ENCODE results near the gene ANO3. TPM values are rescaled to one million over a fixed set of nuclear protein-coding genes. Genes with fewer than 3 reads are reported as not detected.

The ANO3 gene
- polyA plus RNA-seq, 3 donors: not detected

DNA sequence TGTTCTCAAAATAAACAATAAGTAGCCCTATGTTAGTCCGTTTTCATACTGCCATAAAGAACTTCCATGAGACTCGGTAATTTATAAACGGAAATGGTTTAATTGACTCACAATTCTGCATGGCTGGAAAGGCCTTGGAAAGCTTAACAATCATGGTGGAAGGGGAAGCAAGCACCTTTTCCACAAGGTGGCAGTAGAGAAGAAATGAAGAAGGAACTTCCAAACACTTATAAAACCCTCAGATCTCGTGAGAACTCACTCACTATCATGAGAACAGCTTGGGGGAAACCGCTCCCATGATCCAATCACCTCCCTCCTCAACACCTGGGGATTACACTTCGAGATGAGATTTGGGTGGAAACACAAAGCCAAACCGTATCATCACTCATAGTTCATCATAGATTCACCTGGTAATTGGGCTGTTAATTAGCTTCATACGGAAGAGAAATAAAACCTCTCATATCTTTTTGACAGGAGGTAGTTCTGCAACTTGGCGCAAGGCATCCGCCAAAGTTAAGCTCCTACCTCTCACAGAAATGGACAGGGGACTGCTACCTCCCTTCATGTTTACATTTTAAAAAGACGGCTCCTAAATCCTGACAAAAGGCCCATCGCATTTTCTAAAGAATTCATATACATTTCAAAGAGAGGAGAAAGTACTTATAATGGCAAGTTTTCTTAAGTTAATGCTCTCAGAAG is 191.1 kb downstream of the ANO3 start:
- WGBS (ENCODE audit: insufficient coverage): 83% methylated on average over 2 of the region's 12 CpGs
- Histone ChIP-seq H3K4me1 (ENCODE audit: control insufficient read depth in 1 of 2, insufficient read depth in 2 of 2, low read length in 2 of 2) (no peaks in the 10 kb centered on the region), H3K4me2 (replicated peaks; ENCODE audit: extremely low read depth, low read length, poor library complexity, severe bottlenecking) (no peak overlapping the region), H3K9ac (ENCODE audit: insufficient read depth, low read length, poor library complexity, severe bottlenecking) (no peak overlapping the region), H4K20me1 (ENCODE audit: insufficient read depth, low read length) (no peaks in the 10 kb centered on the region), H2AFZ (ENCODE audit: insufficient read depth, low read depth, low read length, poor library complexity, severe bottlenecking) (no peak overlapping the region), H3K4me3 (replicated peaks in 1 of 3; ENCODE audit: low read depth in 2 of 3, low read length in 3 of 3) (no peak overlapping the region), H3K79me2 (ENCODE audit: insufficient read depth, low read length) (no peaks in the 10 kb centered on the region), H3K36me3 (replicated peaks in 1 of 2; ENCODE audit: control insufficient read depth in 1 of 2, insufficient read depth in 2 of 2, low read length in 2 of 2) (no peaks in the 10 kb centered on the region), H3K27ac (ENCODE audit: low read depth in 1 of 2, low read length in 2 of 2) (no peak overlapping the region), H3K27me3 (ENCODE audit: control insufficient read depth in 2 of 2, insufficient read depth in 2 of 2, low read length in 2 of 2) (no peaks in the 10 kb centered on the region), H3K9me3 (replicated peaks in 1 of 2; ENCODE audit: control insufficient read depth in 1 of 2, insufficient read depth in 1 of 2, low read length in 2 of 2) (no peaks in the 10 kb centered on the region)
- Mint-ChIP-seq H3K4me1 (no peaks in the 10 kb centered on the region), H3K27ac (no peak overlapping the region), H3K9me3 (no peaks in the 10 kb centered on the region), H3K36me3 (no peaks in the 10 kb centered on the region), H3K4me3 (no peak overlapping the region), H3K27me3 (ENCODE audit: low read depth in 3 of 3) (no peaks in the 10 kb centered on the region)
- intact Hi-C loops (cut with micrococcal nuclease): no loop called here
- no peak for TF ChIP-seq CTCF (IDR thresholded peaks at IDR 0.05)
- DNase-seq: no peak

GRCh38 chr11:26527685-26528084 is 195.8 kb downstream of the ANO3 start:
- Histone ChIP-seq H3K27ac (ENCODE audit: low read depth in 1 of 2, low read length in 2 of 2) (no peak overlapping the region), H3K27me3 (ENCODE audit: control insufficient read depth in 2 of 2, insufficient read depth in 2 of 2, low read length in 2 of 2) (no peaks in the 10 kb centered on the region), H3K9ac (ENCODE audit: insufficient read depth, low read length, poor library complexity, severe bottlenecking) (no peak overlapping the region), H2AFZ (ENCODE audit: insufficient read depth, low read depth, low read length, poor library complexity, severe bottlenecking) (no peak overlapping the region), H3K9me3 (replicated peaks in 1 of 2; ENCODE audit: control insufficient read depth in 1 of 2, insufficient read depth in 1 of 2, low read length in 2 of 2) (no peaks in the 10 kb centered on the region), H3K79me2 (ENCODE audit: insufficient read depth, low read length) (no peaks in the 10 kb centered on the region), H3K36me3 (replicated peaks in 1 of 2; ENCODE audit: control insufficient read depth in 1 of 2, insufficient read depth in 2 of 2, low read length in 2 of 2) (no peaks in the 10 kb centered on the region), H4K20me1 (ENCODE audit: insufficient read depth, low read length) (no peaks in the 10 kb centered on the region), H3K4me2 (replicated peaks; ENCODE audit: extremely low read depth, low read length, poor library complexity, severe bottlenecking) (no peak overlapping the region), H3K4me1 (ENCODE audit: control insufficient read depth in 1 of 2, insufficient read depth in 2 of 2, low read length in 2 of 2) (no peaks in the 10 kb centered on the region), H3K4me3 (replicated peaks in 1 of 3; ENCODE audit: low read depth in 2 of 3, low read length in 3 of 3) (no peak overlapping the region)
- intact Hi-C loops (cut with micrococcal nuclease): no loop called here
- Mint-ChIP-seq H3K27me3 (ENCODE audit: low read depth in 3 of 3) (no peaks in the 10 kb centered on the region), H3K4me3 (no peak overlapping the region), H3K36me3 (no peaks in the 10 kb centered on the region), H3K9me3 (no peaks in the 10 kb centered on the region), H3K27ac (no peak overlapping the region), H3K4me1 (no peaks in the 10 kb centered on the region)
- no peak for DNase-seq
- WGBS (ENCODE audit: insufficient coverage): no CpG with 5 or more reads among the region's 1 CpG
- no peak for TF ChIP-seq CTCF (IDR thresholded peaks at IDR 0.05)
